ENCODE data around the gene CYP2A7.
A peak's percentile ranks its signal among the peaks of the same experiment; 100 is the strongest.
"Not testable (repeated sequence)": the region's sequence is repeated elsewhere in the genome, so short reads cannot be mapped to it uniquely, and the experiment has no call there.

The CYP2A7 gene

GRCh38 chr19:40836754-40837429, 45.1 kb downstream of the CYP2A7 start:
- no peak for DNase-seq (ENCODE audit: extremely low read depth, low read depth)
- no peak for TF ChIP-seq CTCF (IDR thresholded peaks at IDR 0.05; ENCODE audit: low read depth, low read length)

GRCh38 chr19:40833728-40834533, 48.1 kb downstream of the CYP2A7 start:
- not testable (repeated sequence) for DNase-seq (ENCODE audit: extremely low read depth, low read depth)

- DNase-seq (ENCODE audit: extremely low read depth, low read depth): not testable (repeated sequence)
Measured at GRCh38 chr19:40832431-40832790, 49.6 kb downstream of the CYP2A7 start.

GRCh38 chr19:40831502-40832430, 50.3 kb downstream of the CYP2A7 start:
- no peak for TF ChIP-seq CTCF (IDR thresholded peaks at IDR 0.05; ENCODE audit: low read depth, low read length)
- peak; percentile 96 for DNase-seq (ENCODE audit: extremely low read depth, low read depth)

- DNase-seq (ENCODE audit: extremely low read depth, low read depth): not testable (repeated sequence)
Measured at GRCh38 chr19:40830741-40831140, 51.3 kb downstream of the CYP2A7 start.

GRCh38 chr19:40829205-40829604, 52.8 kb downstream of the CYP2A7 start:
- no peak for DNase-seq (ENCODE audit: extremely low read depth, low read depth)
- no peak for TF ChIP-seq CTCF (IDR thresholded peaks at IDR 0.05; ENCODE audit: low read depth, low read length)

GRCh38 chr19:40827386-40828247, 54.4 kb downstream of the CYP2A7 start:
- no peak for DNase-seq (ENCODE audit: extremely low read depth, low read depth)
- TF ChIP-seq CTCF (IDR thresholded peaks at IDR 0.05; ENCODE audit: low read depth, low read length): no peak

GRCh38 chr19:40826699-40827385, 55.2 kb downstream of the CYP2A7 start:
- DNase-seq (ENCODE audit: extremely low read depth, low read depth): not testable (repeated sequence)

- not testable (repeated sequence) for DNase-seq (ENCODE audit: extremely low read depth, low read depth)
Measured at GRCh38 chr19:40826312-40826698, 55.7 kb downstream of the CYP2A7 start.

GRCh38 chr19:40825460-40826095, 56.5 kb downstream of the CYP2A7 start:
- not testable (repeated sequence) for DNase-seq (ENCODE audit: extremely low read depth, low read depth)
